GM12891 (cell line): ENCODE results near the gene EXOC1L.

Experiments
- POLR2A ChIP-seq: IDR thresholded peaks from 2 replicates; pipeline ENCODE4 v1.6.1; 2011; ENCODE audit warnings: low read depth, low read length, control low read depth
- POLR2AphosphoS5 ChIP-seq: IDR thresholded peaks from 2 replicates; pipeline ENCODE4 v1.6.1; 2011; ENCODE audit warnings: low read depth, low read length, control low read depth
- SPI1 ChIP-seq: IDR thresholded peaks from 2 replicates; pipeline ENCODE4 v1.6.1; 2011; ENCODE audit warnings: low read depth, low read length, control low read depth
- TAF1 ChIP-seq: IDR thresholded peaks from 2 replicates; pipeline ENCODE4 v1.6.1; 2011; ENCODE audit warnings: low read depth, low read length, control low read depth

DNA sequence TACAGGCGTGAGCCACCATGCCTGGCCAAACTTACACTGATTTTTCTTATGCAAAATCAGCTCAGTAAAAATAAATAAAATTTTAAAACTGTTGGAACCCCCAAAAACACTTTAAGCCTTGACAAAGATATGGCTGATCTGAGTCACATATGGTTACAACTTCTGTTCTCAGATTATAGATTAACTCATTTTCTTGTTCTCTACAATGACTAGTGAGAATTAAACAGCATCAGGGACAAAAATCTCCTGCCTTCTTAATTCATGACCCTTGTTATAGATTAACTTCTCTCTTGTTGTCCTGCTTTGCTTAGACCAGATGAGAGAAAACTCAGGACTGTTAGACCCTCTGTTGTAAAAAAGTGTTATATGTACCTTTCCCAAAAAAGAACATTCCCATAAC lies 24.2 kb upstream of the EXOC1L start:
- TF ChIP-seq POLR2A: no peak
- TF ChIP-seq TAF1: no peak
- no peak for TF ChIP-seq POLR2AphosphoS5
- no peak for TF ChIP-seq SPI1
